GM12865 (cell line): ENCODE data around the gene ARHGAP24.

ENCODE experiments used
- DNase-seq: peaks from one replicate; pipeline ENCODE4 v3.0.0; 2010; ENCODE audit warnings: low read depth
- H3K4me3 ChIP-seq: 2 replicates; pipeline ENCODE4 v1.5.1; 2011; ENCODE audit warnings: mild to moderate bottlenecking, low read depth, low read length, control low read depth
- CTCF ChIP-seq: IDR thresholded peaks from 2 replicates; pipeline ENCODE4 v1.5.1; 2011; ENCODE audit warnings: low read length, control low read depth, low read depth, inconsistent platforms; ENCODE audit not compliant: insufficient read depth; ENCODE audit errors: missing control alignments

ARHGAP24 gene

DNA sequence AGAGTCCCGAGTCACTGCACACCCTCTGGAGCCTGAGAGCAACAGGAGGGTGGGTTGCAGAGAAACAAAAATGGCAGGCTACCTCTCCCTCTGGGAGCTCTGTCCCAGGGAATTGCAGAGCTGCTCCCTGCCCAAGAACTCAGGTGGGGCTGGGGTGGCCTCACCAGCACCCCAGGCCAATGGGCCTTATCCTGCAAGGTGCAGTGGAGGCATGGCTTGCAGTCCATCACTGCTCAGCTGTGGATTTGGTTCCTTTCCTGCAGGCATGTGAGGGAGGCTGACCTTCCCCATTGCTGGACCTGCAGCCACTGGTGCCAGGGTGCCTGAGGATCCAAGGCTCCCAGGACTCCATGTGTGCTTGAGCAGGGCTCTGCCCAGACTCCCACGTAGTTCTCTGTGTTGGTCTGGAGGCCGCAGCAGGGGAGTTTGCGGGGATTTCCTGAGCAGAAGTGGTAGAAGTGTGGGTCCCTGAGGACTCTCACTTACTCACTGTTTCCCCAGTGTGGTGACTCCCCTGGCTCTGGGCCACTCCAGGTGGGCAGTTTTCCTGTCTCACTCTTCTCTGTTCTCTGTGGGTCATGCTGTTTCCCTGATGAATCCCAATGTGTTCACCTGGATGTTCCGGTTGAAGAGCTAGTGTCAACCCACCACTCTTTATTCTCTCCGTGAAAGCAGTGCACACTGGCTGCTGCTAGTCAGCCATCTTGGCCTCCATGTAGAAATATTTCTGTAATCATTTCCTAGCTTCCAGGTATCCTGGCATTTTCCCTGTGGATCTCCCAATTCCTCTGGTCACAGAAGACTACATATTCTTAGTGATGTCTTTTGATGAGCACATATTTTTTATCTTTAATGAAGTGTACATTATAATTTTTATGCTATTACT, 82.3 kb downstream of the ARHGAP24 start:
- TF ChIP-seq CTCF, result no peak
- H3K4me3 ChIP-seq, result no peak overlapping the region
- peak; percentile 83 for DNase-seq

DNA sequence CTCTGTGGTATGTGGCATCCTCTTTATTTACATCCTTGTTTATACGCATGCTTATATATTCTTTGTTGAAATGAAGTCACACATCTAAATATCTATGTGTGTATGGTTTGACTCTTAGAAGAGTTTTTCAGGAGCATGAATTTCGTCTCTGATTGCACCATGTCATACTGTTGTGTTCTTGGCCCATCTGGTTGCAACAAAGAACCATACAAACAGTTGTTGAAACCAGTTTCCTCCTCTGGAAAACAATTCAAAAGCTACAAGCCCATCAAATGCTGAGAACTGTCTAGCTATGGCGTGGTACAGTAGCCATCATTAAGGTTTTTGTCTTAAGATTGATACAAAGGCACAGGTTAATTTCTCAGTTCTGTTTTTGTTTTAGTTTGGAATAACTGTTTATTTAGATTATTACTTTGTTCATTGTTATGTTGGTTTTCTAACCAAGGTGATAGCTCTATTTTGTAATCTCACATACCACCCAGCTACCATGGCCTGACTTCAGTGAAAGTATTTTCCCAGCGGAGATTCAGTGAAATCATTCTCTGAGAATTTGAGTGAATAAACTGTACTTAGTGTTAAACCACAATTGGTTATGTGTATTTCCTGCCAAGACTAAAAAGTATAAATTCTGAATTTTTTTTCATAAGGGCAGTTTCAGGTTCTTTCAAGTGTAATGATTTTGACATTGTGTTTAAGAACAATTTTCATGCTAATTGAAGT, 91.0 kb downstream of the ARHGAP24 start:
- TF ChIP-seq CTCF, result no peak
- DNase-seq, result peak; percentile 9

DNA sequence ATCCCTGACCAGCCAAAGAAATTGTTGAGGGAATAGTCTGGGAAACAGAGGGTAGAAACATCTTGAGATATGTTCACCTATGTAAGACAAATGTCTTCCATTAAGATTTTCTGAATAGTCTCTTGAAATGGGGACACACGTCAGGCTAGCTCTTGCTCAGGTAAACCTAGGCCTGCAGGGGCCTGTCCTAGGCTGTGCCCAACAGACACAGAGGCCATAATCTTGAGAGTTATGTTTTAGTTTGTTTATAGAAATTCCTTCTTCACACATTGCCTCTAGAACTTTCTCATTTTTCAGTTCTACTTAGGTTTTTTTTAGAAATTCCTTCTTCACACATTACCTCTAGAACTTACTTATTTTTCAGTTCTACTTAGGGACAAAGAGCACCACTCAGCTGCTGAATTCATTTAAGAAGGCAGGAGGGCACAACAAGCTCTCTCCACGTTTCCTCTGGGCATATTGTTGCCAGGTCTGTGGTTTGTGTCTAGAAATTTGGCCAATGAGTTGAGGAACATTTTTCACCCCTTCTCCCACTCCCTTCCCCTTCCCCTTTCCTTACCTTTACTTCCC, 94.9 kb downstream of the ARHGAP24 start:
- no peak for TF ChIP-seq CTCF
- no peak overlapping the region for H3K4me3 ChIP-seq
- DNase-seq, result peak; percentile 46

More for the DNA sequence above, 91.0 kb downstream of the ARHGAP24 start:
- no peak overlapping the region for H3K4me3 ChIP-seq

GRCh38 chr4:85570388-85570787, 95.4 kb downstream of the ARHGAP24 start:
- no peak for TF ChIP-seq CTCF
- no peak overlapping the region for H3K4me3 ChIP-seq
- DNase-seq, result no peak

DNA sequence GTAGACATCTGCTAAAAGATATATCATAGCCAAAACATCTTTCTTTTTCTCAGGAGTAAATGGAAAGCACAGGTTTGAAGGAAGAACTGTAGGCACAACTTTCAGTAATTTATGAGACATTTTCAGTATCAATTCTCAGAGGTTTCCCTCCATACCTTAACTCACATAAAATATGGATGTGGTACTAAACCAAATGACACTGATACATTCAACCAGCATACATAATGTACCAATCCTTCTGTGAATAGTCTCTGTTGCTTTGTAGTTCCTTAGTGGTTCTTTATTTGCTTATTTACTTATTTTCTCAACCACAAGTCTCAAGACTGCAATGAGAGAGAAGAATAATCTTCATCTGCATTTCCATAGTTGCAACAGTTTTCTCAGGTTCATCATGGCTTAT, 96.1 kb downstream of the ARHGAP24 start:
- TF ChIP-seq CTCF, result no peak
- no peak overlapping the region for H3K4me3 ChIP-seq
- DNase-seq, result peak; percentile 27

- no peak overlapping the region for H3K4me3 ChIP-seq
- no peak for TF ChIP-seq CTCF
- DNase-seq, result no peak
Measured at GRCh38 chr4:85573270-85573669, 98.3 kb downstream of the ARHGAP24 start.
